Lung microvascular endothelial cell (primary cell): ENCODE data around the gene CLSTN3. TPM values are rescaled to one million over a fixed set of nuclear protein-coding genes. Genes with fewer than 3 reads are reported as not detected.

Source experiments
- DNase-seq, 2 donors: peaks; one replicate each; pipeline versions ENCODE4 v3.0.0 to v3.0.0-alpha.2; 2010; ENCODE audit warnings: low read depth in 2 of 2
- total RNA-seq: library from RNA; depleted of rRNA; stranded (reverse); fragments of >200 nt; gene quantifications from 2 replicates; pipeline ENCODE4 v1.2.1, GENCODE V29; 2014

Gene CLSTN3
- total RNA-seq, 1 donor from 2014 or later = 12.9 TPM

GRCh38 chr12:7188562-7189397 is 58.6 kb downstream of the CLSTN3 start:
- DNase-seq = peak; percentile 95 to 100

DNA sequence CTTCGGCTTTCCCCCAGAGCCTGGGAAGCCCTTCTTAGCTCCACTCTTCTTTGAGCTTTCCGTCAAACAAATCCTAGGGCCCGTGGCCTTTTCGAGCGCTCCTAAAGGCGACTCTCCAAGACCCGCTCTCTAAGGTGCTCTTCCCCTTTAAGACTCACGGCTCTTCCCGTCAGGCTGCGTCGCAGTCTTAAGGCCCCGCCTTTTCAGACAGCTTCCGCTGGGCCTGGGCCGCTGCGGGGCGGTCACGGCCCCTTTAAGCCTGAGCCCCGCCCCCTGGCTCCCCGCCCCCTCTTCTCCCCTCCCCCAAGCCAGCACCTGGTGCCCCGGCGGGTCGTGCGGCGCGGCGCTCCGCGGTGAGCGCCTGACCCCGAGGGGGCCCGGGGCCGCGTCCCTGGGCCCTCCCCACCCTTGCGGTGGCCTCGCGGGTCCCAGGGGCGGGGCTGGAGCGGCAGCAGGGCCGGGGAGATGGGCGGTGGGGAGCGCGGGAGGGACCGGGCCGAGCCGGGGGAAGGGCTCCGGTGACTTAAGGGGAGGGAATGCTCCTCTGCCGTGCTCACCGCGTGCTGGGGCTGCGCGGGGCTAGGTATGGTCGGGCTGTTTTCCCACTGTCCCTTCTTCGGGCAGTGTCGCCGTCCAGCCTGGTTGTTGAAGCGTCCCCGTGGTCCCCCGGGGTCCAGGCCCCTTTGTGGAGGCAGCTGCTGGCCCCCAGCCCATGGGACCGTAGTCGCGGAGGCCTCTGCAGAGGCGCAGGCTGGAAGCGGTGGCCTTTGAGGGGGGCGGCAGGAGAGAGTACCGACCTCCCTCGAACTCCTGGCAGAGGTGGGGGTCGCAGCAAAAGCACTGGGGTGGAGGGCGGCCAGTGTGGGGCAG is 59.5 kb downstream of the CLSTN3 start, which contains the start of gene PEX5:
Gene PEX5, plus strand, starts transcription at position 289 of the 870 bp plus-strand sequence. CDS start 692 bp downstream, outside the sequence.
- peak; percentile 89 to 97 for DNase-seq

DNA sequence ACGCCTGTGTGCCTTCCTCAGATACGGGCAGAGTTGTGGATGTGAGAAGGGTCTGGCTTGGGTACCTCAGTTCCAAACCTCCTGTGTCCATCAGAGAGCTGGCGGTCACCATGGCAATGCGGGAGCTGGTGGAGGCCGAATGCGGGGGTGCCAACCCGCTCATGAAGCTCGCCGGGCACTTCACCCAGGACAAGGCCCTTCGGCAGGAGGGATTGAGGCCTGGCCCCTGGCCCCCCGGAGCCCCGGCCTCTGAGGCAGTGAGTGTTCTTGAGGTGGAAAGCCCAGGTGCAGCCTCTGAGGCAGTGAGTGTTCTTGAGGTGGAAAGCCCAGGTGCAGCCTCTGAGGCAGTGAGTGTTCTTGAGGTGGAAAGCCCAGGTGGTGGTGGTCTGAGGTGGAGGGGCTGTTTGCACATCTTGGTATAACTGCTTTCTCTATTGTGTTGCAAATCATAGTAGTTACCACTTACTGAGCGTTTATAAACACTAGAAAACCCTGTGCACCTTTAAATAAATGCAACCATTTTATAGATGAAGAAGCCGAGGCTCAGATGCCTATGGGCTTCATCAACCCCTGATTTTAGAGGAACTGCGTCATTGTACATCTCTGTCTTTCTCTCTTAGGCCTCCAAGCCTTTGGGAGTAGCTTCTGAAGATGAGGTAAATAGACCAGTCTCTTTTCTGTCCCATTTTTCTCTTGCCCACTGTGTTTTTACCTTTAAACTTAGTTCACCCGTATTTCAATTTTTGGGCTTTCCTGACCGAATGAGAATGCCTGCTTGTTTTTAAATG is 60.3 kb downstream of the CLSTN3 start:
- peak; percentile 22 to 23 for DNase-seq

DNA sequence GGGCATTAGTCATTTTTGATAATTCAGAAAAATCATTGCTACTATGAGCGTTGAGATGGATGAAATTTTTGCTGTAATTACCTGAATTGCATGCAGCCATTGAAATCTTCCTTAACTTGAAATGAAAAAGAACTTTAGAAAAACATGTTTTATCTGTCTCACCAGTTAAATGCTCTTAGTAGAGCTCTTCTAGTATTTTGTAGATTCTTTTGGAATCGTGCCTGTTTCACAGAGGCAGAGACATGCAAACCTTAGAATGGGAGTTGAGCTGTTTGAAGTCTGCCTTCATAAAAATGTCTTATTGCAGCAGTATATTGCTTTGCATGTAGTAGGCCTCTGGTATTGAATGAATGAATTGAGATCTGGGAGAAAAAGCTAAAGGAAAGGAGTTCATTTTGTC is 63.5 kb downstream of the CLSTN3 start:
- DNase-seq = no peak

DNA sequence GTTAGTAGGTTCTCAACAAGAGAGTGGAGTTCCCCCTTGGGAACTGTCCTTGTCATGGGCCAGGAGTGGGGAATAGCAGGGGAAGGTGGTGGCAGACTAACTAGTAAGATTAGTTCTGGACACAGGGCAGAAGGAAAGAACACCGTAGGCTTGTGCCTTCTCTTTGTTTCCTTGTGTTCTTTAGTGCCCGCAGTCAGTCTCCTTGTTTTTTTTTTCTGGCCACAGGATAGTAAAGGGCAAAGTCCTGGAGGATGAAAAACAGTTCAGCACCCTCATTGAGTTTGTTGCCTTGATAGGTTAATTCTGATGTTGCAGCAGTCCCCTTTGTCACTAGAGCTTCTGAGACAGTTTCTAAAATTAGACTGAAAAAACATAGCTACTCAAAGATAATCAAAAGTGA is 67.7 kb downstream of the CLSTN3 start:
- DNase-seq = no peak

- no peak for DNase-seq
These were observed 72.9 kb downstream of the CLSTN3 start for GRCh38 chr12:7203109-7203508.

DNA sequence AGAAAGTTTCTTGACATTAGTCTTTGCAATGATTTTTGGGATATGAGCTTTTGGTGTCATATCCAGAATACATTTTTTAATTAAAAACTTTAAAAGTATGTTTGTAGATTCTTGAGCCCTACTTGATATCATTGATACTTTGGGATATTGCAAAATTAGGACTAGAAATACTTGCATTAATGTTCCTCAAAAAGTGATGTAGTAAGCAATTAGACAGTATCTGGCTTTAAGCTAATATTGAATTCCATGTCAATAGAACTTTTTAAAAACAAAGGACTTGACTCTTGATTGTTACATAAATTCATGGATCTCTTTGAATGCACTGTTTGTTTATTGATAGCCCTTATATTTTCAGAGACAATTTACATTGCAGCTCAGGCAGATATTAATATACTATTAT is 74.9 kb downstream of the CLSTN3 start:
- no peak for DNase-seq

- DNase-seq = no peak
These were observed 76.5 kb downstream of the CLSTN3 start for GRCh38 chr12:7206691-7207090.

DNA sequence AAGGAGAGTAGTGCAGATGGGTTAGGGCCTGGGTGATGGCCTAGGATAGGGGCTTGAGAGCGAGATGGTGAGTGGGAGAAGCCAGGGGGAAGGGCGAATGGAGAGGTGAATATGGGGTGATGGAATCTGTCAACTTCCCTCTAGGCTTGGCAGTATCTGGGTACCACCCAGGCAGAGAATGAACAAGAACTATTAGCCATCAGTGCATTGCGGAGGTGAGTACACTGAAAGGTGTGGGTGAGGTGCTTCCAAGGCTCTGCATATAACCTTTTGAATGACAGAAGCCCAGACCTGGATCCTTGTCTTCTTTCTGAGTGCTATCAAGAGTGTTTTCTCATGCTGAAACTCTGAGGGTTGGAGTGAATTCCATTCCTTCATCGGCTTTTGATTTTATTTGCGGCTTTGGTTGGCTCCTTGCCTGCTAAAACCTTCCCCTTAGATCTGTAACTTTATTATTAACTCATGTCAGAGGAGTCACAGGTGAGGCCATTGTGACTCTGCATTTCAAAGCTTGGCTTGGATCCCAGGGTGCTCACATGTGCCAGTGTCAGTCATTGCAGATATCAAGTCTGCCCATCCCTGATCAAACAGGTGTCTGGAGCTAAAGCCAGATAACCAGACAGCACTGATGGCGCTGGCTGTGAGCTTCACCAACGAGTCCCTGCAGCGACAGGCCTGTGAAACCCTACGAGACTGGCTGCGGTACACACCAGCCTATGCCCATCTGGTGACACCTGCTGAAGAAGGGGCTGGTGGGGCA is 77.9 kb downstream of the CLSTN3 start:
- no peak for DNase-seq

Other genes starting within 250 kb of the CLSTN3 start
- 1.5 and 3.4 TPM in 2 replicates for gene LRRC23, start 225.5 kb upstream of the CLSTN3 start, total RNA-seq
- 0.99 and 1.7 TPM in 2 replicates for gene ENO2, start 215.8 kb upstream of the CLSTN3 start, total RNA-seq
- 3.9 and 7.7 TPM in 2 replicates for gene ATN1, start 202.4 kb upstream of the CLSTN3 start, total RNA-seq
- gene RNU7-1, start 186.6 kb upstream of the CLSTN3 start, total RNA-seq = not detected in 2 replicates
- gene C12orf57, start 186.3 kb upstream of the CLSTN3 start, total RNA-seq = 130 and 240 TPM in 2 replicates
- 2.2 and 3.2 TPM in 2 replicates for gene PTPN6, start 179.0 kb upstream of the CLSTN3 start, total RNA-seq
- 124 and 150 TPM in 2 replicates for gene PHB2, start 159.7 kb upstream of the CLSTN3 start, total RNA-seq
- gene EMG1, start 159.5 kb upstream of the CLSTN3 start, total RNA-seq = 20.3 and 22.8 TPM in 2 replicates
- gene LPCAT3, start 111.9 kb upstream of the CLSTN3 start, total RNA-seq = 8.5 and 9.9 TPM in 2 replicates
- gene C1S, start 69.7 kb upstream of the CLSTN3 start, total RNA-seq = under 0.01 and 0.20 TPM in 2 replicates
- 0.40 and 0.87 TPM in 2 replicates for gene C1R, start 37.9 kb upstream of the CLSTN3 start, total RNA-seq
- gene C1RL, start 21.2 kb upstream of the CLSTN3 start, total RNA-seq = 12.2 and 13.7 TPM in 2 replicates
- 0.22 TPM in 1 of 2 replicates, not detected in the other for gene RBP5, start 1.5 kb upstream of the CLSTN3 start, total RNA-seq
- gene PEX5, start 59.3 kb downstream of the CLSTN3 start, total RNA-seq = 22.2 and 23.5 TPM in 2 replicates
- not detected in 2 replicates for gene ACSM4, start 173.7 kb downstream of the CLSTN3 start, total RNA-seq